CD1c-positive myeloid dendritic cell (primary cell): Measurements from ENCODE around the gene CBLN1.
"Not testable (repeated sequence)": the region's sequence is repeated elsewhere in the genome, so short reads cannot be mapped to it uniquely, and the experiment has no call there.

Experiments used
- DNase-seq: peaks from one replicate; pipeline ENCODE4 v3.0.0-alpha.2; 2016; ENCODE audit errors: extremely low spot score

Gene CBLN1

DNA sequence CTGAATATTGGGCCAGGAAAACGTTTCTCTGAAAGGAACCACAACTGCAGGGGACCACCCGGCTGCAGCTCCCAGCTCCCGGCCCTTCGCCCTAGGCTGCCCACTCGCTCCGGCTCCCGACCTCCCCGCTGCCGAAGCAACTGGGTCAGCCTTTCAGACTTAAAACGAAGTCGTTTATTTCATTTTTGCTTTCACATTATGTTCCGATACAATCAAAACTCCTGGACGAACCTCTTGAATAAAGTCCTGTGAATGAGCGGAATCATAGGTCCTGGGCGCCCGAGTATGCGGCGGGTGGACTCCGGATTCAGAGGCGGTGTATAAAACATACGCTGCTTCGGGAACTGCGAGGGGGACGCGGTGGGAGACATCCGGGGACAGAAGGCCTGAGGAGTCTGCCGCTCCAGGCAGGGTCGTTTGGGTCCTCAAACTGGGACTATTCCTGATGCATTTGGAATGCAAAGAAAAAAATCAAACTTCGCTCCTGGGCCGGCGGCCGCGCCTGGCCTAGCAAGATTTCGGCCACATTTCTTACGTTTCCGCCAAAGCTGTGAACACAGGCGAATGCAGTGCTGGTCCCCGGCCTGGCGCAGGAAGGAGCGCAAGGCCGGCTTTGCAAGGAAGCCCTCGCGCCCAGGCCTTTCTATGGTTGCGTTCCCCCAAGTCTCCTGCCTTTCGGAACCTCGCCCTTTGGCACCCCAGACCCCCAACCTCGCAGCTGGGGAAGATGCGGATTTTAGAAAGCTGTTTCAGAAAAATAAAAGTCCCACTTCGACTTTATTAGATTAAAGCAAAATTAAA, 3.7 kb downstream of the CBLN1 start:
- DNase-seq = no peak

DNA sequence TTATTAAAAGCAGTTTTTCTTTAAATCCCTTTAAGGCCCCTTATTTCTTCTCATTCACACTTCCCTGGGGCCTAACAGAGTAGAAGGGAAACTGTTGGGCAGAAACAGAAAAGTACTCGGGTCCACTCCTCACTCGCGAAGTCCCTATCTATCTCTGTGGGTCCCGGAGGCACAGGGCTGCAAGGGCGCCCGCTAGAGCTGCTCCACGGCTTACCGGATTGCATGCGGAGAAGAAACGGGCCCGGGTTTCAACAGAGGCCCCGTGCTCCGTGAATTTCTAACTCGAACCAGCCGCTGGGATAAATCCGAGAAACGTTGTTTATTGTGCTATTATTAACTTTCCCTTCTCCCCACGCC, 4.3 kb downstream of the CBLN1 start:
- no peak for DNase-seq

DNA sequence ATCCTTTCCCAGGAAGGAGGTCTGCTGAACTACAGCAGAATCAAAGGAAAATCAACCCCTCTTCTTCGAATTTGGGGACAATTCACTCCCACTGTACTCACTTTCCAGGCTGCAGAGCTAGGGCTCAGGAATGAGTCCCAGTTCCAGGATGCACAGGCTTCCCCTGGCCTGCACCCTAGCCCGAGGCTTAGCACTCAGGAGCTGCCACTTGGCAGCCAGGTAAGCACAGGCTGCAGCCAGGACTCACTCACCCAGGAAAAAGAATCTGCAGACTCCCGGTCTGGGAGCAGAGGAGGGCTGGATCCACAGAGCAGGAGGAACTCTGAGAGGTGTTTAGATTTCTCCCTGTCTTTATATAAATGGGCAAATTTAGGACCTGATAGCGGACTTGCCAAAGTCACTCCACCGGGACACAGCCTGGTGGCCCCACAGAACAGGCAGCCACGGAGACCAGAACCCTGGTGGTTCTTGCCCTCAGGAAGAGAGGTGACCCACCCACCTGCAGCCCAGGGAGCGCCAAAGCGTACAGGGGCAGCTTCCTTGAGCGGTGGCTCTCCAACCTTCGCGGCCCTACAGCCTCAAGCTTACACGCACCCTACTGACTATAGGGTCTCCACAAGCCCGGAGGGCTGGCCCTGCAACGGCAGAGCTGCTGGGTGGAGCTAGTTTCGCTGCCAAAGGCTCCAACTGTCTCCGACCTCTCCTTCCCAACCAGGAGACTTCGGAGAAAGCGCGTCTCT, 4.8 kb downstream of the CBLN1 start:
- no peak for DNase-seq

DNA sequence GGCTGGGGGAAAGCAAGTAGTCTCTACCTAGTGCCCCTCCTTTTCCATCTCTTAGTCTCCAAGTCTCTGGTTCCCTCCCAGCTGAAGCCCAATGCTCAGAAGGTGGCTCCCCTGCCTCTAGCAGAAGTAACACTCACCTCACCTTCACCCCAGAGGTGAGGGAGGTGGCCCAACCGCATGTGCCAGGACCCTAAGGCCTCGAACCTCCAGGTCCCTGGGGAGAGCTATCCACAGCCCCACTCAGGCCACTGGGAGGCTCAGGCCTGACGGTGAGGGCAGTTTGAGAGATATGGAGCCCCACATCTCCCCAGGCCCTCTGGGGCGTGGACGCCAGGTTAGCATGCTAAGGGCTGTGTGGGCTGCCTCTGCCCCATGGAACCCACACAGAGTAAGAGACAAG, 5.8 kb downstream of the CBLN1 start:
- DNase-seq = no peak

DNA sequence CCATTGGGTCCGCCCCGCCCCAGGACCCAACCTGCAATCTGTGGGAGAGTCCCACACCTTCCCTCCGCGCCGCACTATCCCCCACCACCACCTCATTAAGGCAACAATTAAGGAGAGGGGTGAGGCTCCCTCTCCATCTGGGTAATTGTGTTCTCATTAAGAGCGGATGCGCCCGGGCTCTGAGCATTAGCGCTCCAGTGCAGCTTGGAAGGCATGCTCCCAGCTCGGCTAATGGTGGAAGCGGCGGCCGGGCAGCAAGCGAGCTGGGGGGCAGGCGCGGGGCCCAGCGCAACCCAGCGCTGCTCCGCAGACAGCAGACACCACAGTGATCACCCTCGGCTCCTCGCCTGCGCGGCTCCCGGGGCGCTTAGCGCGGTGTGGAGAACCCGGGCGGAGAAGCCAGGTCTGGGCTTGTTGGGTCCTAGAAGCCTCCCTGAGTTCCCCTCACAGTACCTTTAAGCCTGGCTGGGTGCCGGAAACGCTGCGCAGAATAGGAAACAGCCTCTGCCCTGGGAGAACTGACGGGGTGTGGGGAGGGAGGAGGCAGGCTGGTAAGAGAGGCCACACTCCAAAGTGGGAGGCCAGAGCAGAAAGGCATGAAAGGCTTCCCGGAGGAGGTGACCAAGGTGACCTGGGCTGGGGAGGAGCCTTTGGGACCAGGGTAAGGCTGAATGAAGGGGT, 6.4 kb downstream of the CBLN1 start:
- DNase-seq = no peak

DNA sequence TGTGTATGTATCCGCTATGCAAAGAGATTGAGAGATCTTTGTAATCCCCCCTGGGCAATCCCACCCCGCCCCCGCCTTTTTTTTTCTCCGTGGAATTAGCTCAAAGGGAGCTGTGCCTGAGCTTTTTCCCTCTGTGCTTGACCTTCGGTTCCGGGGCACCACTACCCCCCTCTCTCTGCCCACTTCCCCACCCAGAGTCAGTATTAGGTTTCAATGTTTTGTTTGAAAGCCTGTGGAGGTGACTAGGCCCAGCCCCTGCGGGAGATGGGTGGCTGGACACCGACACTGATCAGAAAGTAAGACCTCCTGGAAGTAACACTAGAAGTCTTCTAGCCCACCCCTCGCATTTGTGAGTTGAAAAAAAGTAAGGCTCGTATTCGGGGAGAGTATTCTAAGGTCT, 7.0 kb downstream of the CBLN1 start:
- DNase-seq = no peak

DNA sequence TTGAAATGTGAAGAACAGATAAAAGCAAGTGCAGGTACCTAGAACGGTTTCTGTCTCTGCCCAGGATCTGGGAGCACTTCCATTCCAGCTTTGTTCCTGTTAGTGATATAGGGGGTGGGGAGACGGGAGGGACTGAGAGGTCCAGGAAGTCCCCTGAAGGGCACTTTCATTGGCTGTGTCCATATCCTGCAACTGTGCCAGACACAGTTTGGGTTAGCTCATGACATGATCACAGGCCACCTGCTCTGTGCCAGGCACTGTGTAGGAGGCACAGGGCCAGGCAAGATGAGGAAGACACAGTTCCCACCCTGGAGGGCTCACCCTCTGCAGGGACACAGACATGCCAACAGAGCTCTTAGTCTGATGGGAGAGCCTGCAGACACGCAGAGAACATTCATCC, 7.9 kb downstream of the CBLN1 start:
- DNase-seq = no peak

DNA sequence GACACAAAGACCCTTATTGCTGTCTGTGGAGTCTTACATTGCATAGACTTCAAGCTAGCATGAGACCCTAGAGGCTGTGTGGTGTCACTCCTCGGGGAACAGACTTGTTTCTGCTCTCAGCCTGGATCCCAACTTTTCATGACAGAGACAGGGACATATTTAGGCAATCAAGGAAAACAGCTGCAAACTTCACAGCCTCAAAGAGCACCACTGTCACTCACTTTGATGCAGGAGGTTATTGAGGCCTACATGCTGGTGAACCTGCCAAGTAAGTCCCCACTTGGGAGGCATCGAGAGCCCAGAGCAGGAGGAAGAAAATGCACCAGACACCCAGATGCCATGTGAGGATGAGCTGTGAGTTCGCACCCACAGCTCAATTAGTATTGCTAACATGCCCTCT, 10.3 kb downstream of the CBLN1 start:
- no peak for DNase-seq

DNA sequence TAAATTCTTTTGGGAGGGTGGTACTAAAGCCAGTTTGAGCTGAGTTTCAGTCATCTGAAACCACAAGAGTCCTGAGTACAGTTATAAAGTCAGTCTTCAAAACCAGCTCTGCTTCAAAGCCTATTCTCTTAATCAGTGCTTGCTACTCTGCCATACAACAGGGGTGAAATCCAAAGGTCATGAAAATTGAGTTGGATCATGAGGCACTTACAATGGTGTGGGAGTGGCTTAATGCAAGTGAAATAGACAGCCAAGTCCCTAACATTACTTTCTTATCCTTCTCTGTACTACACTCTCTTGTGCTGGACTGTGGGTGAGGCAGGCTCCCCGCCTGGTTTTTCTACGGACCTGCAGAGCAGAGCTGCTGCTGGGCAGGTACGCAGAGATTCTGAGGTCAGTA, 12.4 kb downstream of the CBLN1 start:
- no peak for DNase-seq

DNA sequence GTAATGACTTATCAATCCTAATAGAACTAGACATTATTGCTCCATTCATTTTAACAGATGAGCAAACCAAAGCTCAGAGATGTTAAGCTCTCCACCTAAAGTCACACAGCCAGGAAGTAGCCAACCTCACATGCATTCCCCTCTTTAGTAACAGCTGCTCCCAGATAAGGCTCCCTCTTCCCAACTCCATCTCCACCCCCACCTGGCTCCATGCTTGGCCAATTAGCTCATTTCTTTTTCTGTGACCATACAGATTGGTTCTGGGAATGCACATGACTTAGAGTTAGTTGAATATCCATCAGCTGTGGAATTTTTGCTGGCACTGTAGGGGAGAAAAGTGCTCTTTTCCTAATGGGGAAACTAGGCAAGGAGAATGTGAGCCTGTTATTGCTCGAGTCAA, 13.0 kb downstream of the CBLN1 start:
- DNase-seq = no peak

DNA sequence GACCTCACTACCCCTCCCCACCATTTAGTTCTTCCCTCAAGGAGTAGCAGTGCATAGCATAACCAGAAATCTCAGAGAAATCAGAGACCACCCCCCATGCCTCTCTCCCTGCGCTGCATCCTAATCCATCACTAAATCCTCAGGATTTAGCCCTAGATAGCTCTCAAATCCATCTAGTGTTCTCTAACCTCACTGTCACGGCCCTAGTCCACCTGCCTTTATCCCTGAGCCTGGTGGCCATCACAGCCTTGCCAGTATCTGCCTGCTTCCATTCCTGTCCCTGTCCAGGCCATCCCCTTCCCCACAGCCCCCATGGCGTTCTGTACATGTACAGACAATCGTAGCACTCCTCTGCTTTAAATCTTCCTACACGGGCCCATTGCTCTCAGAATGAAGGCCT, 19.1 kb downstream of the CBLN1 start:
- no peak for DNase-seq

DNA sequence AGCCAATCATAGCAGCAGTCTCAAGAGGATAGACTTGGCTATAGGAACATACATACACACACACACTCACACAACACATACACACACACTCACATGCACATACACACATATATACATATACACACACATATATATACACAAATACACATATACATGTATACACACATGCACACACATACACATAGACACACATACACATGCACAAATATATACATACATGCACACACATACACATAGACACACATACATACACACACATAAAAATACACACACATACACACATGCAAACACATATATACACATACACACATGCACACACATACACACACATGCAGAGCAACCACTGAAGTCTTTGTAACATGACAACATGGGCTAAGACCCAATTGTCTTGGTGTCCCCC, 19.7 kb downstream of the CBLN1 start:
- no peak for DNase-seq

DNA sequence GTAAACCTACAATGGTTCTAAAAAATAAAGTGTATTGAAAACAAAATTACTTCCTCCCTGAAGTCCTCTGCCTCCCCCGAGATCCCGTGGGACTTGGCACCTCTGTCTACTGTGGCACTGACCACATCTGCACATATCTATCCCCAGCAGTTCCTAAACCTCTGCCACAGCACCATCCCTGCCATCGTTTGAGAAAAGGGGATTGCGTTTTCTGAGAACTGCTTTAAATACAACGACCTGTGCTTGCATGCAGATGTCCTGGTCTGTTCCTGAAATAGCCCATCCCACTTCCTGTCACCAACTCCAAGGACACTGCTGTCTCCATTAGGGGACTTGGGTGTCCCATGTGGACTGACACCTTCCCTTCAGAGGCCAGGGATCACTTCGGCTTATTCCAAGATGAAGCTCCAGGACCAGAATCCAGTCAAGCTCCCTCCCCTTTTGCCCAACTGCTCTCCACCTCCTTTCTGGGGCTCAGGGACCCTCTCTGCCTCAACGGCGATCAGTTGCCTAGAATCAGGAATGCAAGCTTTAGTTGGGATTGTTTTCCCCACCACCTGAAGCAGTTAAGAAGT, 20.6 kb downstream of the CBLN1 start:
- no peak for DNase-seq

DNA sequence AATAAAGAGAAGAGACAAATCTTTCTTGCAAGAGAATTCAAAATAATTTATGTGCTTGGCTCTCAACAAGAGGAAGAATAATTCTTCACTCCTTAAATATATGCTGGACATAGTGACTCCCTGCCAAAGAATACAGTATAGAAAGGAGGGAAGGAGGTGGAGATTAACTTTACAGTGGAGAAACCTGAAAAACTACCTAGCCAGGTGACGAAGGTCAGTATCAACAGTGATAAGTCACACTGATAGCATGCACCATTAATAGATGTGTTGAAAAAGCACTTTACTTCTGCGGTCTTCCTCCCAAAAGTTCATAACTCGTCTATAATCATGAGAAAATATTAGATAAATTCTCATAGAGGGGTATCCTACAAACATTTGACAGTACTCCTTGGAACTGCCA, 21.4 kb downstream of the CBLN1 start:
- no peak for DNase-seq

DNA sequence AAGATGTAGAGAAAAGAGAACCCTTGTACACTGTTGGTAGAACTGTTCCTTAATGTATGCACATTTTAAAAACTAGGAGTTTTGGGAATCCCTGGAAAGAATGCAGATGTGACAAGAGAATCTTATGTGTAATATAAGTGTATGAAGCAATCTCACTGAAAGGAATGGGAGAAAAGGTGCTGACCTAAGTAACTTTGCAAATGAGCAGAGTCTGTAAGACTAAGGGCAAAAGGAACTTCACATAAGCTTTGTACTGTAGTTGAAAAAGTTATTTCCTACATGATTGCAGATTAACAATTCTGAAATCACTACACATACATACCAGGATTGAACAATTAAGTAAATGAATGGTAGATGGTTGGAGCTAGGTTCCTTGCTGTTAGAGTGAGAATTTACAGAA, 22.3 kb downstream of the CBLN1 start:
- DNase-seq = no peak

DNA sequence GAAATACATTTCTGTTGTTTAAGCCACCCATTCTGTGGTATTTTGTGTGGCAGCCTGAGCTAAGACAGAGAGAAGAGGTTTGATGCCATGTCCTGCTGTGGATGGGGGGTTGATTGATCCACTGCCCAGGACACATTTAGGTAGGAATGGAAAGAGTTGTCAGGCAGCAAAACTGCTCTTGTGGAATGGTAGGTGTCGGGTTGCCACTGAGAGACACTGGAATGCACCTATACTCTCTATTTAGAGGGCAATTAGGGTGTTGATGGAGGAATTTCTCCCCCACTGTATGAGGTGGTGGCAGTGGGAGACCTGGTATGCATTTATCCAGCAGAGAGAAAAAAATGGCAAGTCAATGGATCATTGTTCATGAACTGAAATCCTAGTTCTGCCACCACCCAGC, 30.9 kb downstream of the CBLN1 start:
- no peak for DNase-seq

DNA sequence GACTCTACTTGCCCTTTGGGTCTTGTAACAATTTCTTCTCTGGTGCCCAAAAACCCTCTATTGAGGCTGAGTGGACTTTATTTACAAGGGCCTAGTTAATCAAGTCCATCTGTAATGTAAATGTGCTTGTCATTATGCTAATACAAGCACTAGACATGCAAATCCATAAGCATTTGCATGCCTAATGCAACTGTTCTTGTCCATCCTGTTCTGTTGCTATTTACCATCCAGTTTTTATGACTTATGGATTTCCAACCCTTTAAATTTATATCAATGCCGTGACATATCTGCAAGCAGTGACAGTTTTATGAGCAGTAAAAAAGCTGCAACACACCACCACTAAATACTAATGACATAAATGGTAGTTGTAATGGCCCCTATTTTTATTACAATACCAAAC, 33.4 kb downstream of the CBLN1 start:
- no peak for DNase-seq

DNA sequence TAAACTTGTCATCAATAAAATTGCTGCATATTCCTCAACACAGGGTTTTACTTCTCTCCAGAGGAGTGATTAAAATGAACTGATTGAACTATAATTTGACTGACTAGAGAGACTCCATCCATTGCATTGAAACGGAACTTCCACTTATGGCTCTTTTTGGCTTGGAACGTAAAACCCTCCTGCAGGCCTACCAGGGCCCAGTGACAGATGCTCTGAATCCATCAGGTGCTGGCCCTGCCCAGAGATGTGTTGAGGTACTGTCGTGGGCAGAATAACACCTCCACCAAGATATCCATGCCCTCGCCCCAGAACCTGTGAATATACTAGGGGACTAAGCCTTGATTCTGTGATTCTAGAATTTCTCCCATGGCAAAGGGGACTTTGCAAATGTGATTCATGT, 45.4 kb downstream of the CBLN1 start:
- DNase-seq = no peak

DNA sequence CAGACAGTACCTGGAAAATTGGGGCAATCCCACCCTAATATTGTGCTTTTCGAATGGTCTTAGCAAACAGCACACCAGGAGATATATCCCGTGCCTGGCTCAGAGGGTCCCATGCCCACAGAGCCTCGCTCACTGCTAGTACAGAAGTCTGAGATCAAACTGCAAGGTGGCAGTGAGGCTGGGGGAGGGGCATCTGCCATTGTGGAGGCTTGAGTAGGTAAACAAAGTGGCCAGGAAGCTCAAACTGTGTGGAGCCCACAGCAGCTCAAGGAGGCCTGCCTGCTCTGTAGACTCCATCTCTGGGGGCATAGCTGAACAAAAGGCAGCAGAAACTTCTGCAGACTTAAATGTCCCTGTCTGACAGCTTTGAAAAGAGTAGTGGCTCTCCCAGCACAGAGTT, 53.3 kb downstream of the CBLN1 start:
- not testable (repeated sequence) for DNase-seq
